H1 (cell line): ENCODE data around the gene TMEM164. TPM values are rescaled to one million over a fixed set of nuclear protein-coding genes. Genes with fewer than 3 reads are reported as not detected.

Experiments used
- CBX5 ChIP-seq: fragments of 300-800, 300-1000 bp; sonication (generic); IDR thresholded peaks from 2 replicates; pipeline ENCODE4 v1.7.1; 2016; ENCODE audit warnings: antibody characterized with exemption, low read length, low read depth
- polyA plus RNA-seq, 7 experiments: library from polyadenylated mRNA; depleted of rRNA in 3 of 7; stranded (reverse) in 5 of 7; unstranded in 2 of 7; fragments of >200 nt in 5 of 7; fragments of 200-250 nt in 2 of 7; gene quantifications; 1 replicate in 5 of 7; 2 replicates in 1 of 7; 4 replicates in 1 of 7; pipeline versions ENCODE4 v1.2.1 to v1.2.3, GENCODE V29; 2011 to 2013; ENCODE audit warnings: missing spikeins in 2 of 7, mixed read lengths in 2 of 7
- total RNA-seq: library from RNA; stranded (reverse); fragmentation: NEBNext Ultra II Directional; extraction: Animal tissue kit (Norgen Biotek cat#: 25700); gene quantifications from 2 replicates; pipeline ENCODE4 v1.2.1, GENCODE V29; 2021

TMEM164 gene
- total and polyA plus RNA-seq, 2 of the 8 experiments (the other 6 are each of a cell fraction or from before 2014, with no cell fraction given) = 7.3 to 14.8 TPM

DNA sequence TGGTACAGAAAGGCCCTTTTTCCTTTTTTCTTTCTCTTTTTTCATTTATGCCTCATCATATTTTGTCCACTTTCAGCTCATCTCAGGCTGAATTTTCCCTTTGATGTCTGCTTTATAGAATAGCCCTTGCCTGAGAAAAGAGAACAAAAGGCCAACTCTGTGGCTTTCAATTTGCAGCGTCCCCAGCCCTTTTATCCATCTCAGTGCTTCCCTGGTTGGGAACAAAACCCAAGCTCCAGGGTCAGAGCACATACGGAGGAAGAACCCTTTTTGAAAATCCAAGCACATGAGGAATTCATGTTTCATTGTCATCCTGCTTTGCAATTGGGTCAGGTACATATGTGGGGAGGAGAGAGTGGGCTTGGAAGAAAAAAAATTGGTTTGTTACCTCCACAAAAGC, 47.5 kb downstream of the TMEM164 start (continued):
- no peak for TF ChIP-seq CBX5
